ENCODE results near the gene C1RL.

- no peak for TF ChIP-seq CTCF (IDR thresholded peaks at IDR 0.05)
- no peak for TF ChIP-seq POLR2A (IDR thresholded peaks at IDR 0.05)
Observed at GRCh38 chr12:7066596-7066995, 42.4 kb downstream of the C1RL start.

Measured in heart left ventricle (tissue), 13 donors.